ENCODE measurements around the gene SMCP.

The SMCP gene

GRCh38 chr1:152878042-152878441 is at the start of gene SMCP:
TSS of gene SMCP (plus strand) at chr1:152878322. CDS start at chr1:152884423, 6,101 bp downstream.
- no peak for DNase-seq

GRCh38 chr1:152836870-152837269 is 41.3 kb upstream of the SMCP start:
- DNase-seq: no peak

GRCh38 chr1:152842556-152842955 is 35.6 kb upstream of the SMCP start, which contains the start of gene LCE6A:
TSS of gene LCE6A (plus strand) at chr1:152842856. CDS start at chr1:152843521, 665 bp downstream.
- DNase-seq: no peak

GRCh38 chr1:152855661-152856060 is 22.5 kb upstream of the SMCP start:
- no peak for DNase-seq

GRCh38 chr1:152858062-152858461 is 20.1 kb upstream of the SMCP start:
- DNase-seq: no peak

GRCh38 chr1:152859696-152860095 is 18.4 kb upstream of the SMCP start, which contains the start of gene LCE7A:
TSS of gene LCE7A (plus strand) at chr1:152859996. CDS start at chr1:152860698, 702 bp downstream.
- DNase-seq: no peak

- no peak for DNase-seq
Observed at GRCh38 chr1:152860129-152860528, 18.0 kb upstream of the SMCP start.

GRCh38 chr1:152861374-152861773 is 16.7 kb upstream of the SMCP start:
- DNase-seq: no peak

- DNase-seq: no peak
Observed at GRCh38 chr1:152864443-152864842, 13.7 kb upstream of the SMCP start.

- DNase-seq: no peak
Observed at GRCh38 chr1:152866321-152866720, 11.8 kb upstream of the SMCP start.

- peak; percentile 23 to 47 for DNase-seq
Observed at GRCh38 chr1:152869808-152870419, 8.2 kb upstream of the SMCP start.

- DNase-seq: no peak
Observed at GRCh38 chr1:152870831-152871730, 7.0 kb upstream of the SMCP start.

- no peak for DNase-seq
Observed at GRCh38 chr1:152871731-152872126, 6.4 kb upstream of the SMCP start.

- no peak for DNase-seq
Observed at GRCh38 chr1:152873495-152873894, 4.6 kb upstream of the SMCP start.

- no peak for DNase-seq
Observed at GRCh38 chr1:152876827-152877226, 1.3 kb upstream of the SMCP start.

- no peak for DNase-seq
Observed at GRCh38 chr1:152879559-152880198, 1.6 kb downstream of the SMCP start.

- DNase-seq: no peak
Observed at GRCh38 chr1:152880316-152880715, 2.2 kb downstream of the SMCP start.

GRCh38 chr1:152880907-152881306 is 2.8 kb downstream of the SMCP start:
- no peak for DNase-seq

GRCh38 chr1:152884085-152884484 is 6.0 kb downstream of the SMCP start:
- no peak for DNase-seq

- no peak for DNase-seq
Observed at GRCh38 chr1:152884506-152884905, 6.4 kb downstream of the SMCP start.

GRCh38 chr1:152884966-152885624 is 7.0 kb downstream of the SMCP start:
- no peak for DNase-seq

GRCh38 chr1:152886085-152886484 is 8.0 kb downstream of the SMCP start:
- DNase-seq: no peak

All from activated CD4-positive, alpha-beta T cell treated with anti-CD3 and anti-CD28 coated beads, Interleukin-2, amount 50 U/mL, for 4 hours (primary cell).